ENCODE results near the gene RAC2.

The RAC2 gene

GRCh38 chr22:37196539-37197450, 47.3 kb downstream of the RAC2 start:
- DNase-seq (ENCODE audit: extremely low spot score, insufficient read length, low read depth): no peak
- no peak for FAIRE-seq

GRCh38 chr22:37195921-37196320, 48.1 kb downstream of the RAC2 start:
- FAIRE-seq: no peak
- DNase-seq (ENCODE audit: extremely low spot score, insufficient read length, low read depth): no peak

- FAIRE-seq (no peak), DNase-seq (ENCODE audit: extremely low spot score, insufficient read length, low read depth) (no peak)
Measured at GRCh38 chr22:37194750-37195149, 49.3 kb downstream of the RAC2 start.

DNA sequence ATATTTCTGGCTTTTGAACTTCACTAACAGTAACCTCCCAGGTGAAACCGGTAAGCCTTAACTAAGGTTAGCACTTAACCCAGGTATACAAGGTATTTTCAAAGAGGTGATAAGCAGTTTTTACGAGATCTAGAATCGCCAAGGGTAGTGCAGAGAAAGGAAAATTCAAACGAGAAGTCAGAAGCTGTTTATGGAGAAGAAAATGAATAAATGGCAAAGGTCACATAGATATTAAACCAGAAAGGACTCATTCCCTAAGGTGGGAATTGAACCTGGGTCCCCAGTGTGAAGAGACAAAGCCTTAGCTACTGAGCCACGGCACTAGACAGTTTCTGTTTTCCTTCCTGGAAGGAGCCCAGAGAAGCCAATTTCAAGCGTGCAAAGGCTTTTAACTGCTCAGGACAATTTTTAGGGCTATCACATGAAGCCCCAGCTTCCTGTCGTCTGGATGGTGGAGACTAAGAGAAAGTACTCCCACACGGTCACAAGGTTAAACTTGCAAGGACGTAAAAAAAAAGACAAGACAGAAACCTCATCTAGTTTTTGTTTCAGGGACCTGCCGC, 50.4 kb downstream of the RAC2 start:
- peak; percentile 83 for FAIRE-seq

DNA sequence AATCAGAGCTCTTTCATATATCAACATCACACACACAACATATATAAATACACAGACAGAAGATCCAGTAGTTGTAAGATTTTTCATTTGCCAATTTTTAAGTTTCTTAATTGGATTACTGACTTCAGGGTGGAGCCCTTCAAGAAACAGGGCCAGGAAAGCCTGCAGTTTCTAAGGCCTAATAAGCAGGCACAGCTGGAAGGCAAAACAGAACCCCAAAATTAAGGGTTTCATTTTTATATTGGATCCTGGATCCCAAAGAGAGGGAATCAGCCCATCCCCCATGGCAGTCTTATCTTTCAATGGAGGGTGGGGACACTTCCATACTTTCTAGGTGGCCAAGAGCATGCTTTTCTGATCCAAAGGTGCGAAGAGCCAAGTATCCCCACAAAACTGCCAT, 51.3 kb downstream of the RAC2 start:
- DNase-seq (ENCODE audit: extremely low spot score, insufficient read length, low read depth): no peak

More for the DNA sequence above, 50.4 kb downstream of the RAC2 start:
- no peak for DNase-seq (ENCODE audit: extremely low spot score, insufficient read length, low read depth)

GRCh38 chr22:37192204-37192603, 51.9 kb downstream of the RAC2 start:
- DNase-seq (ENCODE audit: extremely low spot score, insufficient read length, low read depth) (no peak), FAIRE-seq (no peak)

More for the DNA sequence above, 51.3 kb downstream of the RAC2 start:
- FAIRE-seq: no peak

DNA sequence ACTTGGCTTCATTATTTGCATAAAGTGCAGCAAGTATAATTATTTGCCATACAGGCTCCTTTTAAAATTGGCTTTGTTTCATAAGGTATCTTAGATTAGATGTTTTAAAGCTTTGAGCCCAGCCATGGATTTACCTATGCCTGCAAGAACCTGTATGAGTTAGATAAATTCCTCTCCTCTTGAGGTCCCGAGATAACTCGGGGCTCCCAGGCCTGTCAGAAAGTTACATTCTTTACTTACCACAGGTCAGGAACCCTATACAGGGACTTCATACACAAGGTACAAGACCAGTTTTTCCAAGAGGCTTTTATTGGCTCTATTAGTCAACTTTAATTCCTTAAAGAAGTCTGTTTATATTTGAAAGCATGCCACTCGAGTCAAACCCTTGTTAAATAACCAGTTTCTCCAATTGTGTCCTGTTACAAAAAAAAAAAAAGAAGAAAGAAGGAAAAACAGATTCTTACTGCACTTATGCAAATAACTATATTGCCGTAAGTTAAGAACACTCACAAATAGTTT, 53.7 kb downstream of the RAC2 start:
- DNase-seq (ENCODE audit: extremely low spot score, insufficient read length, low read depth): no peak
- no peak for FAIRE-seq

- DNase-seq (ENCODE audit: extremely low spot score, insufficient read length, low read depth): no peak
- no peak for FAIRE-seq
Measured at GRCh38 chr22:37188901-37189466, 55.1 kb downstream of the RAC2 start.

DNA sequence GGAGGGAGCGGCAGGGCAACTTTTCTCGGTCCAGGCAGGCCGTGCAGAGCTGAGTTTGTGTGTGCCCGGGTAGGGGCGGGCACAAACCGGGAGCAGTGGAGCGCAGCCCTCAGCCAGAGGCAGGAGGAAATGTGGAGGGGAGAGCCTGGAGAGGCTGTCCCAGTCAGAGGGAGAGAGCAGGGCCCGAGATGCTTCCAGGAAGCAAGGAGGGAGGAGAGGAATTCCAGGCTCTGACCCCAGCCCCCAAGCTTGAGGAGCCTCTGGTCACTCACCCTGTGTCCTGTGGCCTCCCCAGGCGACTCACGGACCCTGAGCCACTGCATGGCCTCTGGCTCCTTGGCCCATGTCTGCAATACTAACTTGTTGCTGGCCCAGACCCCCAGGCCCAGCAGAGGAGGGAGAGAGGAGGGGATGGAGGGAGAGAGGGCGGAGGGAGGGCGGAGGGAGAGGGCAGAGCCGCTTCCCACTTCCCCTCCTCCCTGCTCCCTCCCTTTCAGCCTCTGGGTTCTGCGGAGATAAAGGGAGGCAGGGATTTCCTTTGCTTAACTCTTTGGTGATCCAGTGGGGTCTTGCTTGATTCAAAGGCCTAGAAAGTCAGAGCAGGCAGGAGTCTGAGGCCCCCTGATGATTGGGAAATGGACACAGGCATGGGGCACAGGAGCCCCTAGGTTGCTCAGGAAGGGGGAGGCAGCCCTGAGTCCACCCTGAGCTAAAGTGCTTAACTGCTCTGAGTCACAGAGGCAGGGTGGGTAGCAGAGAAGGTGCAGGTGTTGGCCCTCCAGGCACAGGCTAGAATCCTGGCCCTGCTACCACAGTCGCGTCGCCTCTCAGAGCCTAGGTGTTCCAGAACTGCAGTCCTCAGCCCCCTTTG, 55.9 kb downstream of the RAC2 start, which contains the start of gene C1QTNF6:
TSS of gene C1QTNF6 (minus strand) at position 357 of the 871 bp plus-strand sequence. CDS start at position 323, 34 bp downstream.
- no peak for DNase-seq (ENCODE audit: extremely low spot score, insufficient read length, low read depth)
- FAIRE-seq: no peak

DNA sequence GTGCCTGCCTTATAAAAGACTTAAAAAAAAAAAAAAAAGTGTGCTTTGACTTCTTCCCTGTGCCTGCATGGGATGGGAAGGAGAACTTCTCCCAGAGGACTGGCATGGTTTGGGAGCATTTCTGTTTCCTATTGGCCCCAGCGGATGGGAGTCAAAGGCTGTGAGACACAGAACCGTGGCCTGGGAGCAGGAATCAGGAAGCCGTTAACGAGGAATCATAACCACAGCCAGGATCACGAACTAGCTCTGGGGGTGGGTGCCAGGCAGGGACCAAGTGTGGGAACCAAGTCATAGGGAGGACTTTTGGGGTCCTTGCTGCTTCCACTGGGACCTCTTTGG, 56.5 kb downstream of the RAC2 start:
- no peak for FAIRE-seq
- DNase-seq (ENCODE audit: extremely low spot score, insufficient read length, low read depth): no peak

DNA sequence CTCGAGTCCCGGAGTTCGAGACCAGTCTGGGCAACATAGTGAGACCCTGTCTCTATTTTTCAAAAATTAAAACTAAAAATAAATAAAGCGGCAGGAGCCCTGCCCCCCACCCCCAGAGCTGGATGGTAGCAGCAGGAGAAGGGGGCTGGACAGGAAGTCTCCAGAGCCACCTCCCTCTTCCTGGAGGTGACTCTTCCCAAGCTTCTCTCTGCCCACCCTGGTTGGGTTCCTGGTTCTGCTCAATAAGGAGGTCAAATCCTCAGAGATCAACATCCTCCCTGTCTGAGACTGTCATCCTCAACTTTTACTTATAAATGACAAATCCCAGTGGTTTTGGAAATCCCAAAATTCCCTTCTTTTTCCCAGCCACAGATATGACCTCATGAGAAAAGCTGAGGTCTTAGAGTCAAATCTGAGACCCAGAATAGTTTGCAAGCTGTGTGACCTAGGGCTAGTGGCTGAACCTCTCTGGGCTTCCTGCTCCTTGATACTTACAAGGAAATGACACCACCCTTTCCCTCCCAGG, 57.0 kb downstream of the RAC2 start:
- FAIRE-seq: no peak
- no peak for DNase-seq (ENCODE audit: extremely low spot score, insufficient read length, low read depth)

DNA sequence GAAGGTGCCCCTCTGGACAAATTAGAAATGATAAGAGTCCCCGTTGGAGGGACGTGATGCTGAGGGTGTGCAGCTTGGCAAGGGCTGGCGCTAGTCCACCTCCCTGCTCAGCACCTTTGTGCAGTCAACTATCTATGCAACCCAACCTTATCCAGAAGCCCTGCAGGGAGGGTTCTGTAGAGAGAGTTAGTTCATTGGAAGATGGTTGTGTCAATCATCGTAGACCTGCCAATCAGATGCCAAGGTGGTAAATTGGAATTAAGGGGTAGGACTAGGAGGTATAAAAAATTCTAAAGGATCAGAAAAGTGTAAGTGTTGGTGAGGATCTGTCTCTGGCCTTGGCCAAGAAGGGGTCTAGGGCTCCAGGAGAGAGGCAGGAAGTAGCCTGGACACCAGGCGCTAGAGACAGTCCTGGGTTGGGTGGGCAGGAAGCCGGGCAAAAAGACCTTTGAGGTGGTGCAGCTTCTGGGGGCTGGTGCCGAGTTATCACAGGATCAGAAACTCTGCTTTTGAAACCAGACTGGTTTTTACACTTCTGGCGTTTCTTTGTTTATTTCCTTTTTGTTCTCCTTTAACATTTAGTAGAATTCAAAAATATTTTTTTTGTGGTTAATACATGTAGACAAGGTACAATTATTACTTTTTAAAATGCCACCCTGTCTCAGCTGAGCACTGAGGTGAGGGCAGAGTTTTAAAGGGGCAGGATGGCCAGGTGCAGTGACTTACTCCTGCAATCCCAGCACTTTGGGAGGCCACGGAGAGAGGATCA, 57.7 kb downstream of the RAC2 start:
- DNase-seq (ENCODE audit: extremely low spot score, insufficient read length, low read depth) (no peak), FAIRE-seq (peak; percentile 83)

GRCh38 chr22:37185646-37186227, 58.3 kb downstream of the RAC2 start:
- FAIRE-seq: no peak
- DNase-seq (ENCODE audit: extremely low spot score, insufficient read length, low read depth): no peak

- FAIRE-seq: no peak
- no peak for DNase-seq (ENCODE audit: extremely low spot score, insufficient read length, low read depth)
Measured at GRCh38 chr22:37184816-37185541, 59.1 kb downstream of the RAC2 start.

- FAIRE-seq (no peak), DNase-seq (ENCODE audit: extremely low spot score, insufficient read length, low read depth) (no peak)
Measured at GRCh38 chr22:37184380-37184755, 59.7 kb downstream of the RAC2 start.

GRCh38 chr22:37183432-37184379, 60.4 kb downstream of the RAC2 start:
- FAIRE-seq: no peak

GRCh38 chr22:37182949-37183245, 61.2 kb downstream of the RAC2 start:
- DNase-seq (ENCODE audit: extremely low spot score, insufficient read length, low read depth) (no peak), FAIRE-seq (no peak)

More at GRCh38 chr22:37183432-37184379, 60.4 kb downstream of the RAC2 start:
- no peak for DNase-seq (ENCODE audit: extremely low spot score, insufficient read length, low read depth)
